ENCODE measurements around the gene TMEM72. TPM values are rescaled to one million over a fixed set of nuclear protein-coding genes. Genes with fewer than 3 reads are reported as not detected.

Gene TMEM72
- polyA plus RNA-seq, 6 donors from 2014 or later: not detected

DNA sequence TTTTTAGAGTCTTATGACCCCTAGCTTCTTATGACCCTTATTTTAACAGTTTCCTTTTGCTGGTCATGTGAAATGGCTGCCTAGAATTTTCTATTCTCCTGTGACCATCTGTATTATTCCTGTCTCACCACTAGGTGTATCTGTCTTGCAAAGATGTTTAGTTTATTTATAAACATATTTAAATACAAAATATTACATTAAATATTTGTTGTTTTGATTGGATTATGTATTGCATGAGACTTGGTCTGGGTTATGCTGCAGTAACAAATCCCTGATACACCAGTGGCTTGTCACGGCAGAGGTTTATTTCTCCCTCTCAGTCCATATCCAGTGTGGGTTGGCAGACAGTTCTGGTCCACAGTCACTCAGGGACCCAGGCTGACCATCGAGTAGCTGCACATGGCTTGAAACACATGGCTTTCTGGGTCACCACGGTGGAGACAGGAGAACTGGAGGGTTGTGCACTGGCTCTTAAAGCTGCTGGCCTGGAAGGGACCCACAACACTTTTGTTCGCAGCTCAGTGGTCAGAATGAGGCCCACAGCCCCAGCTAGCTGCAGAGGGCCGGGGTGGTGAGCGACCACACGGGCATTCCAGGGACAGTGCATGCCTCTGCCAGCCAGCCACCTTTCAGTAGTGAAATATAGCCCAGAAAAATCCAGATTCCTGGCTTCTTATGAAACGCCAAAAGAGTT lies 55.8 kb downstream of the TMEM72 start:
- H3K27me3 Mint-ChIP-seq: peaks cover 0 to 15% (median 9%) of the 10 kb centered on the region in 3 donors
- H3K9me3 Mint-ChIP-seq: peaks cover 0 to 1% (median 0%) of the 10 kb centered on the region in 7 donors
- no peak overlapping the region for H3K4me3 Mint-ChIP-seq
- ATAC-seq (ENCODE audit: low read depth in 2 of 2) (no peak), DNase-seq (no peak)
- H3K4me1 Mint-ChIP-seq: peaks cover 42 to 64% (median 58%) of the 10 kb centered on the region in 3 donors
- H3K36me3 Mint-ChIP-seq: no peaks in the 10 kb centered on the region
- no peak overlapping the region for H3K27ac Mint-ChIP-seq

DNA sequence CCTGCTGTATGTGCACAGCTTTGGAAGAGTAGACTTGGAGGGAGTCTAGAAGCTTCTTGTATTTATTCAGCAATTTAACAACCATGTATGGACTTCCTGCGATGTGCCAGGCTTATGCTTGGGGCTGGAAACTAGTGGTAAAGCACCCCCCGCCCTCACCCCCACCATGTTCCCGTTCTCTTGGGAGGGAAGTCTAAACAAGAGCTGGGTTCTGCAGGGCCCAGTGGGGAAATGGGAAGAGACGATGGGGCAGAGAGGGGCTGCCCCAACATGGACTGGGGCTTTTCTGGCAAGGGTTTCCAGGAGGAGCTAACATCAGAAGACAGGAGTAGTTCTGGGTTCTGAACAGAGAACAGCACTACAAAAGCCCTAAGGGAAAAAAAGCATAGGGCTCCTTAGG lies 56.5 kb downstream of the TMEM72 start:
- DNase-seq (no peak), ATAC-seq (ENCODE audit: low read depth in 2 of 2) (no peak)
- Mint-ChIP-seq H3K27me3 (peaks cover 0 to 11% (median 5%) of the 10 kb centered on the region in 3 donors), H3K4me3 (peak overlapping the region in 1 of 8 donors; percentile 30), H3K27ac (no peak overlapping the region), H3K36me3 (no peaks in the 10 kb centered on the region), H3K4me1 (peaks cover 41 to 60% (median 56%) of the 10 kb centered on the region in 3 donors), H3K9me3 (peaks cover 0 to 1% (median 0%) of the 10 kb centered on the region in 7 donors)

DNA sequence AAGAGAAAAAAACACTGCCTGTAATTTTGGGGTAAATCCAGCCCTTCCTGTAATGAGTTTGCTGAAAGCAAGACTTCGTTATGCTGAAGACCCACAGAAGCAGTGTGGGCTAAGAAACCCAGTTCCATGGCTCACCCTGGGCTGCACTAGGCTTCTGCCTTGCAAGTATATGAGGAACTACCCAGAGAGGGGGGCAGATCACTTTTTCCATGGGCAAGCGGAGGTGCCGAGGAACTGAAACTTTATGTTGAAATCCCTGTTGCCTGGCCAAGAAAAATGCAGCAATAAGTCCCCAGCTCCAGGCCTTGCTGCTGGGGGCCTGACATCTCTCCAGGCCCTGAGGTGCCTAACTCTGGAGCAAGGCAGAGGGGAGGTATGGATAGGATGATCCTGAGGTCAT lies 57.0 kb downstream of the TMEM72 start:
- Mint-ChIP-seq H3K27ac (peak overlapping the region in 2 of 6 donors; percentile 26 to 30), H3K4me1 (peaks cover 41 to 60% (median 52%) of the 10 kb centered on the region in 3 donors), H3K27me3 (peaks cover 0 to 6% (median 0%) of the 10 kb centered on the region in 3 donors), H3K9me3 (peaks cover 0 to 1% (median 0%) of the 10 kb centered on the region in 7 donors), H3K36me3 (no peaks in the 10 kb centered on the region), H3K4me3 (peak overlapping the region in 4 of 8 donors; percentile 22 to 59 (median 36))
- DNase-seq: no peak
- ATAC-seq (ENCODE audit: low read depth in 2 of 2): peak; percentile 62 to 70

DNA sequence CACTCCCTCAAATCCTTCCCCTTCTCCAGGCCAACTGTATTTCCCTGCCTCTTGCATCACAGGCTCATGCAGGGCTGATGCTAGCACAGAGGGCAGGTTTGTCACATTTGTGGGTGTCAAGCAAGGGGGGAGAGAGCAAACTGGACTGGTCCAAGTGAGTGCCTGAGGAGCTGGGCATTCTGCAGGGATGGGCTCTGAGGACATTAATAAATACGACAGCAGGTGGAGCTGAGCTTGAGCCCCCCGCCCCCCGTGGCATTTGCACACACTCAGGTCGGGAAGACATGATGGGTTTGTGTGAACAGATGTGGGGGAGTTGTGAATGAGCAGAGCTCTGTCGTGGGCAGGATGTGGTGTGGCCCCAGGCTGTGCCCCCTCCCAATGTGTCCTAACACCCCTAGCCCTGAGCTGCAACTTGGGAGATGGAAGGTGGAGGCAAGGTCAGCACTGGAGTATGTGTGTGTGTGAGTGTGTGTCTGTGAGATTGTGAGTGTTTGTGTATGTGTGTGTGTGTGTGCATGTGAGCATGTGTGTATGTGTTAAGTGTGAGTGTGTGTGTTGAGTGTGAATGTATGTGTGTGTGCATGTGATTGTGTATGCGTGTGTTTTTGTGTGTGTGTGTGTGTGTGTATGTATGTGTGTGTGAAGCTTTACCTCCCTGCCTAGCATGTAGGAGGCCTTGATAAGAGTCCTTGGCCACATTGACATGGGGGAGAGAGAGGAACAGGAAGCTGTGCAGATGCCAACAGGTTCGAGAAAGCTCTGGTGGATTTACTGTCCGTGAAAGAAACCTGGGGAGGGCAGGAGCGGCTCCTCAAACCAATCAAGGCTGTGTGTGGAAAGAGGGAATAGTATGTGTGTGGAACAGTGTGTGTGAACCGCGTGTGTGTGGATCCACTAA lies 57.6 kb downstream of the TMEM72 start:
- Mint-ChIP-seq H3K36me3 (no peaks in the 10 kb centered on the region), H3K4me1 (peaks cover 41 to 60% (median 52%) of the 10 kb centered on the region in 3 donors), H3K4me3 (peak overlapping the region in 1 of 8 donors; percentile 0), H3K27me3 (no peaks in the 10 kb centered on the region), H3K27ac (peak overlapping the region in 2 of 6 donors; percentile 32 to 53), H3K9me3 (peaks cover 0 to 1% (median 0%) of the 10 kb centered on the region in 7 donors)
- DNase-seq: no peak
- ATAC-seq (ENCODE audit: low read depth in 2 of 2): no peak

DNA sequence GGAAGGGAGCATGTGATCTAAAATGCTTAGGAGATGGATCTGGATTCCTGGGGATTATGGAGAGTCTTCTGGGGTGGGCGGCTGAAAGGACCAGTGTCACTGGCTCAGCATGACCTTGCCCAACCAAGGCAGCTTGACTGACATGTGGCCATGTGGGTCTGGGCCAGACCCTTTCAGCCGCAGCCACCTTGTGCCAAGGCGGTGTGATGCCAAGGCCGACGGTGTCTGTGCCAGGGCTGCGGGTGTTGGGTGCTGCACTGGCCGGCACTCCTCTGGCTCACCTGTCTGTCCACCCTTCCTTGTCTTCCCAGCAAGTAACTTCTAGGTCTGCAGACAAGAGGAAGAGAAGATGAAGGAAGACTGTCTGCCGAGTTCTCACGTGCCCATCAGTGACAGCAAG lies 58.7 kb downstream of the TMEM72 start:
- DNase-seq (no peak), ATAC-seq (ENCODE audit: low read depth in 2 of 2) (no peak)
- H3K9me3 Mint-ChIP-seq: peaks cover 0 to 1% (median 0%) of the 10 kb centered on the region in 7 donors
- peaks cover 38 to 58% (median 50%) of the 10 kb centered on the region in 3 donors for H3K4me1 Mint-ChIP-seq
- no peak overlapping the region for H3K4me3 Mint-ChIP-seq
- peak overlapping the region in 1 of 6 donors; percentile 47 for H3K27ac Mint-ChIP-seq
- H3K36me3 Mint-ChIP-seq: no peaks in the 10 kb centered on the region
- no peaks in the 10 kb centered on the region for H3K27me3 Mint-ChIP-seq

DNA sequence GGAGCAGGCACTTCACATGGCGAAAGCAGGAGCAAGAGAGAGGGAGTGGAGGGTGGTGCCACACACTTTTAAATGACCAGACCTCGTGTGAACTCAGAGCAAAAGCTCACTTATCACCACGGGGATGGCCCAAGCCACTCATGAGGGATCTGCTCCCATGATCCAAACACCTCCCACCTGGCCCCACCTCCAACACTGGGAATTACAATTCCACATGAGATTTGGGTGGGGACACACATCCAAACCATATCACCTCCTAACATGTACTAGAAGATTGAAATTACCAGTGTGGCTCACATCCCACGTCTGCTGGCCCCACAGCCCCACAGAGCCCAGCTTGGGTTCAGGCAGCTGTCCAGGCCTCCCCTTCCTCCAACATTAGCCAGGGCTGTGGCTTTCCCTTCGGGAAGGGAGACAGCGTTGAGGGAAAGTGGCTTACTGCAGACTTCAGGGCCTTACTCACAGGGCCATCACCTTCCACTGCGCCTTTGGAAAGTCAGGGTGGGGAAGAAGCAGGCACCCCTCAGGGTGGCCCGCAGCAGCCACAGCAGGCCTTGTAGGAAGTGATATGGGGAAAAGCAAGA lies 59.8 kb downstream of the TMEM72 start:
- Mint-ChIP-seq H3K36me3 (no peaks in the 10 kb centered on the region), H3K4me1 (peaks cover 31 to 48% (median 46%) of the 10 kb centered on the region in 3 donors), H3K27ac (peak overlapping the region in 3 of 6 donors; percentile 28 to 70 (median 68)), H3K9me3 (peaks cover 0 to 1% (median 0%) of the 10 kb centered on the region in 7 donors), H3K4me3 (peak overlapping the region in 1 of 8 donors; percentile 12), H3K27me3 (peaks cover 0 to 2% (median 0%) of the 10 kb centered on the region in 3 donors)
- ATAC-seq (ENCODE audit: low read depth in 2 of 2) (no peak), DNase-seq (no peak)

DNA sequence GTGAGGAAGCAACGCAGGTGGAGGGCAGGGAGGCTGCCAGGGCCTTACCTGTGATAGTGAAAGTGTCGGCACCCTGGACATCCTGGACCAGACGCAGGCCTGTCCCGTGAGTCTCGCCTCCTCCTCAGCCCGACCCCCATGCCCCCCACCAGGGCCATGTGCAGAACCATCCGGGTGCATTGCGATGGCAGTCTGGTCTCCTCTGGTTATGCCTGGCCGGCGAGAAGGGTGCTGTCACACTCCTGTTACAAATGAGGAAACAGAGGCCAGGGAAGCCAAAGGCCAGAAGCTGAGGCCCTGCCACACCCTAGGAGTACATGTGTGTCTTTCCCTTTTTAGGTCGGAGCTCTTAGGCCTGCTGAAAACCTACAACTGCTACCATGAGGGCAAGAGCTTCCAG lies 60.3 kb downstream of the TMEM72 start:
- ATAC-seq (ENCODE audit: low read depth in 2 of 2) (no peak), DNase-seq (no peak)
- Mint-ChIP-seq H3K36me3 (no peaks in the 10 kb centered on the region), H3K27ac (peak overlapping the region in 2 of 6 donors; percentile 28 to 70), H3K27me3 (peaks cover 0 to 5% (median 0%) of the 10 kb centered on the region in 3 donors), H3K9me3 (peaks cover 0 to 1% (median 0%) of the 10 kb centered on the region in 7 donors), H3K4me1 (peaks cover 26 to 42% (median 40%) of the 10 kb centered on the region in 3 donors), H3K4me3 (no peak overlapping the region)

DNA sequence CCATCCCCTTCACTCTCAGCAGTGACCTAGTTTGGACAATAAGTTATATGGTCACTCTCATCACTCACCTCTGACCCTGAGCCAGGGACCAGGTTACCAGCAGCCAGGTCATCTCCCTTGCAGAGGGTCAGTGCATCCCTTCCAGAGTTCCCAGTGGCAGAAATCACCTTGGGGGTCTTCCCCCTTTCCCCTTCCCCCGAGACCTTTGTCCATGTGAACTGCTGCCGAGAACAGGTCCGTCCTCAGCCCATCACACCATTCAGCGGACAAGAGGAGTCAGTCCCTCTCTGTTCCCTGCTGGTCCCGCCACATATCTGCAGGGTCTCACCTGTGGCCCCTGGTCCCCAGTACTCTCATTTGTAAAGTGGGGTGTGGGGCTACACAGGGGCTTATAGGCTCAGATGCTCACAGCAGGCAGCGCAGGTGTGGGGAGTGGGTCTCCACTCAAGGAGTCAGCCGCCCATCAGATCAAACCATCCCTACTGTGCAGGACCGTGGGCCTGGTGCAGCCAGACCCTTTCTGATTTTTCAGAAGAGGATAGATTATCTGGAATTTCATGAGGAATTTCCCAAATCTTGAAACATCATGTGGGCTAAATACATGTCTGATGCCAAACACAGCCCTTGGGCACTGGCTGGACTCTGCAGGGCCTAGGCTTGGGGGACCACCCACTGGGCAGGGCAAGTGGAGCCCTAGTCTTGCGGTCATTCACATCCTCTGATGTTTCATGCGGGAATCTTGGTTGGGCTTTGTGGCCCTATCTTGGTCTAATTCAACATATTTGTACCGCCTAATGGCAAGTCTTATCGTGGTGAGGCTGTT lies 61.0 kb downstream of the TMEM72 start:
- no peaks in the 10 kb centered on the region for H3K36me3 Mint-ChIP-seq
- no peak for ATAC-seq (ENCODE audit: low read depth in 2 of 2)
- H3K27ac Mint-ChIP-seq: peak overlapping the region in 4 of 6 donors; percentile 26 to 53 (median 48)
- peaks cover 0 to 1% (median 0%) of the 10 kb centered on the region in 7 donors for H3K9me3 Mint-ChIP-seq
- DNase-seq: no peak
- no peak overlapping the region for H3K4me3 Mint-ChIP-seq
- H3K27me3 Mint-ChIP-seq: peaks cover 0 to 12% (median 4%) of the 10 kb centered on the region in 3 donors
- H3K4me1 Mint-ChIP-seq: peaks cover 26 to 42% (median 39%) of the 10 kb centered on the region in 3 donors

DNA sequence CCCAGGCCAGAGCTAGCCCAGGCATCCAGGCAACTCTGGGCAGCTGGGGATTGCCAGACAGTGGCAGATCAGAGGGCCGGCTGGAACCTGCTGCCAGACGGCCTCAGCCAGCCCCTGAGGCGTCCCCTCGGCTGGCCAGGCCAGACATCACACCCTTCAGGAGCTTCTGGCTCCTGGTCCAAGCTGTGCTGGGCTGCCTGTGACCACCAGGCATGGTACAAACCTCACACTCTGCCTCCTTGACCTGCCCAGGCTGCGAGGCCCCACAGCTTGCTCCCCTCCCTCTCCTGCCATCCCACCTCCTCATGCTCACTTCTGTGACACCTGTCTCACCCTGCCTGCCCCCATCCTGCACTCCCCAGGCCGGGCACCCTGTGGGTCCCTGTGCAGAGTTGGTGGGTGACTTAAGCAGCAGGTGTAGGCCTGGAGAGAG lies 61.8 kb downstream of the TMEM72 start:
- H3K36me3 Mint-ChIP-seq: no peaks in the 10 kb centered on the region
- no peak for DNase-seq
- peaks cover 0 to 13% (median 4%) of the 10 kb centered on the region in 3 donors for H3K27me3 Mint-ChIP-seq
- no peak for ATAC-seq (ENCODE audit: low read depth in 2 of 2)
- peak overlapping the region in 4 of 8 donors; percentile 47 to 78 (median 58) for H3K4me3 Mint-ChIP-seq
- H3K27ac Mint-ChIP-seq: peak overlapping the region in 3 of 6 donors; percentile 46 to 86 (median 49)
- H3K4me1 Mint-ChIP-seq: peaks cover 22 to 34% (median 33%) of the 10 kb centered on the region in 3 donors
- H3K9me3 Mint-ChIP-seq: peaks cover 0 to 1% (median 0%) of the 10 kb centered on the region in 7 donors

DNA sequence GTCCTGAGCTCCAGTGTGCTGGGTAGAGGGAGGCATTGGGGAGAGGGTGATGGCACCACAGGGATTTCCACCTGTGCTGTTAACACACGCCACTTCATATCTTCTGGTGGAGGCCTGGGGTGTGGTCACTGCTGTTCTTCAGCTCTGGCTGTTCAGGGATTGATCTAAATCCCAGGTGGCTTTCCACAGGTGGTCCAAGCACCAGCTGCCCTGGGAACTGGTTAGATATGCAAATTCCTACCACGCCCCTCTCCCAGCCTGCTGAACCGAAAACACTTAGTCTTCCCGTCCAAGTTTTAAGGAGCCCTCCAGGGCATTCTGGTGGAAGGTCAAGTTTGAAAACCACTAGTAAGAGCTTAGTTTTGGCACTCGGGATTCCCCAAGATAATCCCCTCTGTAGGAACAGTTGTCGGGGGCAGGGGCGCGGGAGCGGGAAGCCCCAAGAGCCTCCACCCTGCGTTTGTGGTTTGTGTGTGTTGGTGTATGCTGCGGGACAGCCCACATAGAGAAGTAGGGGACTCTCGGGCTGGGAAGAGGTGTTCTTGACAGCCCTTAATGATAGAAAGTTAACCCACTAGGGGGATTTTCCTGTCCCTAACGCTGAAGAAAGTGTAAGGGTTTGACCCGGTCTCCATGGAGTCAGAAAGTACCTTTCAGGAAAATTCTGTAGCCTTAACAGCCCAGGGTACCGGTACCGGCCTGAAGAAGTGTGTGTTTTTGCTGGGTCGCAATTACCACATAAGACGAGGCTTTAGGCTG lies 62.4 kb downstream of the TMEM72 start:
- Mint-ChIP-seq H3K27ac (peak overlapping the region; percentile 46 to 93 (median 74)), H3K36me3 (no peaks in the 10 kb centered on the region), H3K4me3 (peak overlapping the region; percentile 57 to 89 (median 76)), H3K9me3 (no peaks in the 10 kb centered on the region), H3K4me1 (peaks cover 18 to 29% (median 29%) of the 10 kb centered on the region in 3 donors), H3K27me3 (peaks cover 0 to 13% (median 4%) of the 10 kb centered on the region in 3 donors)
- DNase-seq (no peak), ATAC-seq (ENCODE audit: low read depth in 2 of 2) (peak; percentile 59 to 62)

DNA sequence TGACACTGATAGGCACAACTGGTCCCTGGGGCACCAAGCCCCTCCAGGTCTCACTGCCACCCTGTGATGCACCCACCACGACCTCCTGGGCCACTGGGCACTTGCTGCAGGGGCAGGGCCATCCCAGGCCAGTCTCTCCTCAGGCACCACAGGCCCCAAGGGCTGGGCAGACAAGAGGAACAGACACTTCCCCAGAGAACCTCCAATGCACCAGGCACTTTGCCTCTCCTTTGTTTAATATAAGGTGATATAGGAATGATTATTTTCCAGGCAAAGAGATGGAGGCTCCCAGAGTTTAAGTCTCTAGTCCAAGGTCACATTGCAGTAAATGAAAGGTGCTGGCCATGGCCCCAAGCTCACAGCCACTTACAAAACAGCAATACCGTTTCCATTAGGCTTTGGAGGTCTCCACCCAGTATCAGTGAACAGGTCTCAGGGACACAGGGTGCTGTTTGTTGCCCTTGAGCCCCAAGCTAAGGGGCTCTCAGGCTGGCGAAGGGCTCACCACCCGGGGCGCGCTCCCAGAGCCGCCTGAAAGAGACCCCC lies 63.0 kb downstream of the TMEM72 start:
- no peaks in the 10 kb centered on the region for H3K9me3 Mint-ChIP-seq
- no peaks in the 10 kb centered on the region for H3K36me3 Mint-ChIP-seq
- H3K4me3 Mint-ChIP-seq: peak overlapping the region; percentile 15 to 89 (median 76)
- peak overlapping the region in 2 of 6 donors; percentile 56 to 67 for H3K27ac Mint-ChIP-seq
- H3K4me1 Mint-ChIP-seq: peaks cover 12 to 29% (median 27%) of the 10 kb centered on the region in 3 donors
- DNase-seq (no peak), ATAC-seq (ENCODE audit: low read depth in 2 of 2) (no peak)
- H3K27me3 Mint-ChIP-seq: peaks cover 0 to 13% (median 4%) of the 10 kb centered on the region in 3 donors

Measured in naive B cell (primary cell).